ENCODE data around the gene SLC22A14.
"Not testable (repeated sequence)": the region's sequence is repeated elsewhere in the genome, so short reads cannot be mapped to it uniquely, and the experiment has no call there.

SLC22A14 gene

GRCh38 chr3:38281895-38282686 is at the start of gene SLC22A14:
SLC22A14 (plus strand) TSS chr3:38282294; CDS start chr3:38306027, 23,733 bp downstream.
- TF ChIP-seq POLR2AphosphoS5 (IDR thresholded peaks at IDR 0.05; ENCODE audit: borderline replicate concordance, low read depth, low read length) (no peak), FOXP2 (optimal IDR thresholded peaks at IDR 0.05; ENCODE audit: control extremely low read depth, extremely low read length, insufficient read depth) (no peak), EZH2 (IDR thresholded peaks at IDR 0.05) (no peak)
- no peak within 1 kb of the TSS; the same call in 1 of the 2 replicates for H3K27ac ChIP-seq
- no peaks in the 10 kb centered on the region for H3K36me3 ChIP-seq (ENCODE audit: insufficient read depth, low read length)
- DNase-seq (ENCODE audit: low read depth, low spot score): no peak
- H3K9me3 ChIP-seq (ENCODE audit: low read depth, low read length): no peaks in the 10 kb centered on the region
- no peak within 1 kb of the TSS for H3K9ac ChIP-seq (ENCODE audit: insufficient read length)
- no peak within 1 kb of the TSS for H3K4me3 ChIP-seq

GRCh38 chr3:38232701-38233100 is 49.4 kb upstream of the SLC22A14 start:
- H3K9ac ChIP-seq (ENCODE audit: insufficient read length): no peak overlapping the region
- H3K9me3 ChIP-seq (ENCODE audit: low read depth, low read length): no peaks in the 10 kb centered on the region
- H3K4me3 ChIP-seq: no peak overlapping the region
- no peak for DNase-seq (ENCODE audit: low read depth, low spot score)
- H3K27ac ChIP-seq: no peak overlapping the region
- TF ChIP-seq EZH2 (IDR thresholded peaks at IDR 0.05) (no peak), POLR2AphosphoS5 (IDR thresholded peaks at IDR 0.05; ENCODE audit: borderline replicate concordance, low read depth, low read length) (no peak), FOXP2 (optimal IDR thresholded peaks at IDR 0.05; ENCODE audit: control extremely low read depth, extremely low read length, insufficient read depth) (no peak)
- H3K36me3 ChIP-seq (ENCODE audit: insufficient read depth, low read length): peaks cover 16% of the 10 kb centered on the region

GRCh38 chr3:38235466-38235865 is 46.6 kb upstream of the SLC22A14 start:
- Histone ChIP-seq H3K4me3 (no peak overlapping the region), H3K27ac (no peak overlapping the region), H3K36me3 (ENCODE audit: insufficient read depth, low read length) (peaks cover 15% of the 10 kb centered on the region), H3K9ac (ENCODE audit: insufficient read length) (no peak overlapping the region), H3K9me3 (ENCODE audit: low read depth, low read length) (no peaks in the 10 kb centered on the region)
- no peak for DNase-seq (ENCODE audit: low read depth, low spot score)
- TF ChIP-seq EZH2 (IDR thresholded peaks at IDR 0.05): no peak
- TF ChIP-seq POLR2AphosphoS5 (IDR thresholded peaks at IDR 0.05; ENCODE audit: borderline replicate concordance, low read depth, low read length): no peak
- TF ChIP-seq FOXP2 (optimal IDR thresholded peaks at IDR 0.05; ENCODE audit: control extremely low read depth, extremely low read length, insufficient read depth): no peak

- Histone ChIP-seq H3K9me3 (ENCODE audit: low read depth, low read length) (no peaks in the 10 kb centered on the region), H3K36me3 (ENCODE audit: insufficient read depth, low read length) (peaks cover 8% of the 10 kb centered on the region; the same call in 1 of the 2 replicates)
- no peak for DNase-seq (ENCODE audit: low read depth, low spot score)
Measured at GRCh38 chr3:38238416-38239008, 43.6 kb upstream of the SLC22A14 start.

GRCh38 chr3:38242812-38243211 is 39.3 kb upstream of the SLC22A14 start:
- H3K27ac ChIP-seq; H3K9me3 ChIP-seq (ENCODE audit: low read depth, low read length); H3K36me3 ChIP-seq (ENCODE audit: insufficient read depth, low read length); H3K4me3 ChIP-seq; DNase-seq (ENCODE audit: low read depth, low spot score); H3K9ac ChIP-seq (ENCODE audit: insufficient read length): not testable (repeated sequence)

More at GRCh38 chr3:38238416-38239008, 43.6 kb upstream of the SLC22A14 start:
- H3K27ac ChIP-seq: no peak overlapping the region
- no peak for TF ChIP-seq EZH2 (IDR thresholded peaks at IDR 0.05)
- TF ChIP-seq POLR2AphosphoS5 (IDR thresholded peaks at IDR 0.05; ENCODE audit: borderline replicate concordance, low read depth, low read length): no peak
- no peak for TF ChIP-seq FOXP2 (optimal IDR thresholded peaks at IDR 0.05; ENCODE audit: control extremely low read depth, extremely low read length, insufficient read depth)
- no peak overlapping the region for H3K4me3 ChIP-seq
- no peak overlapping the region for H3K9ac ChIP-seq (ENCODE audit: insufficient read length)

GRCh38 chr3:38245930-38246329 is 36.2 kb upstream of the SLC22A14 start:
- TF ChIP-seq FOXP2 (optimal IDR thresholded peaks at IDR 0.05; ENCODE audit: control extremely low read depth, extremely low read length, insufficient read depth) (no peak), POLR2AphosphoS5 (IDR thresholded peaks at IDR 0.05; ENCODE audit: borderline replicate concordance, low read depth, low read length) (no peak), EZH2 (IDR thresholded peaks at IDR 0.05) (no peak)
- Histone ChIP-seq H3K4me3 (no peak overlapping the region), H3K36me3 (ENCODE audit: insufficient read depth, low read length) (peaks cover 2% of the 10 kb centered on the region; the same call in 1 of the 2 replicates), H3K9ac (ENCODE audit: insufficient read length) (no peak overlapping the region), H3K27ac (no peak overlapping the region), H3K9me3 (ENCODE audit: low read depth, low read length) (no peaks in the 10 kb centered on the region)
- no peak for DNase-seq (ENCODE audit: low read depth, low spot score)

GRCh38 chr3:38247366-38248035 is 34.6 kb upstream of the SLC22A14 start:
- DNase-seq (ENCODE audit: low read depth, low spot score): no peak
- Histone ChIP-seq H3K27ac (no peak overlapping the region), H3K9me3 (ENCODE audit: low read depth, low read length) (no peaks in the 10 kb centered on the region), H3K4me3 (no peak overlapping the region), H3K9ac (ENCODE audit: insufficient read length) (no peak overlapping the region), H3K36me3 (ENCODE audit: insufficient read depth, low read length) (peaks cover 11% of the 10 kb centered on the region; the same call in 1 of the 2 replicates)
- TF ChIP-seq POLR2AphosphoS5 (IDR thresholded peaks at IDR 0.05; ENCODE audit: borderline replicate concordance, low read depth, low read length) (no peak), EZH2 (IDR thresholded peaks at IDR 0.05) (no peak), FOXP2 (optimal IDR thresholded peaks at IDR 0.05; ENCODE audit: control extremely low read depth, extremely low read length, insufficient read depth) (no peak)

GRCh38 chr3:38250198-38250597 is 31.9 kb upstream of the SLC22A14 start:
- H3K4me3 ChIP-seq: no peak overlapping the region
- no peak for TF ChIP-seq POLR2AphosphoS5 (IDR thresholded peaks at IDR 0.05; ENCODE audit: borderline replicate concordance, low read depth, low read length)
- no peak for TF ChIP-seq FOXP2 (optimal IDR thresholded peaks at IDR 0.05; ENCODE audit: control extremely low read depth, extremely low read length, insufficient read depth)
- TF ChIP-seq EZH2 (IDR thresholded peaks at IDR 0.05): no peak
- peaks cover 17% of the 10 kb centered on the region; the same call in 1 of the 2 replicates for H3K36me3 ChIP-seq (ENCODE audit: insufficient read depth, low read length)
- no peak overlapping the region for H3K9ac ChIP-seq (ENCODE audit: insufficient read length)
- DNase-seq (ENCODE audit: low read depth, low spot score): no peak
- H3K9me3 ChIP-seq (ENCODE audit: low read depth, low read length): no peaks in the 10 kb centered on the region
- no peak overlapping the region for H3K27ac ChIP-seq

All from SK-N-MC (cell line).